Activated T-cell treated with anti-CD3 and anti-CD28 coated beads for 4 hours (primary cell): ENCODE data around the gene PDE2A.
A peak's percentile ranks its signal among the peaks of the same experiment; 100 is the strongest.

Experiments used
- DNase-seq: peaks from one replicate; pipeline ENCODE4 v3.0.0-alpha.2; 2020

The PDE2A gene

DNA sequence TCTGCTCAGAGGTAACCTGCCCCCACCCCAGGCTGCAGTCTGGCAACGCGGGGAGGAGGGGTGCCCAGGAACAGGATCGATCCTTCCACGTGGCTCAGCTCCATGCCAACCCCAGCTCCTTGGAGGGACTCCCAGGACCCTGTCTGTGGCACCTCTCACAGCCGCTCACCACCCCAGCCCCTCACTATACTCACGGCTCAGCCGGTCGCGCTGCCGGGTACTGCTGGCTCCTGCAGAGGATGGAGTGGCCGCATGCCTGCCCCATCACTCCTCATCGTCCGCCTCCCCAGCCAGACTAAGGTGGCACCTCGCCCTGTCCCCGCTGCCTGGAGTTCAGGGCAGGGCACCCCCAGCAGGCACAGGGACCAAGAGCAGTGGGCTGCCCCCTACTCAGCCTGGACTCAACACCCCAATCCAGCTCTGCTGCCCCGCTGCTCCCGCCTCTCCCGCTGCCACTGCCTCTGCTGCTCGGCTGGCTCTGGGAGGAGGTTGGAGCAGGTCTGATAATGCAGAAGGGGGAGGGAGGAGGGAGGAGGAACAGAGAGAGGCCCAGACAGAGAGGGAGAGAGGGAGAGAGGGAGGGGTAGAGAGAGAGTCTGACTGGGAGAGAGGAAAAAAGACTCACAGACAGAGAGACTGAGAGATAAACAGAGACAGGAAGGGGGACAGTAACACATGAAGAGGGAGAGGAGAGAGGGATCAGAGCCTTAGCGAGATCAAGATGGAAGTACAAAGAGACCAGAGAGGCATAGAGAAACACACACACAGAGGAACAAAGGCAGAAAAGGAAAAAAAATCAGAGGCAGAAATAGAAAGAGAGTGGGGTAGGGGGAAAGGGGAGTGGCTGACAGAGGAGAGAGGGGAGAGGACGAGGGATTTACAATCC, at the start of gene PDE2A:
Gene PDE2A, minus strand, starts transcription at position 480 of the 886 bp plus-strand sequence. Its CDS starts 215 bp downstream, at position 265.
- DNase-seq = no peak

DNA sequence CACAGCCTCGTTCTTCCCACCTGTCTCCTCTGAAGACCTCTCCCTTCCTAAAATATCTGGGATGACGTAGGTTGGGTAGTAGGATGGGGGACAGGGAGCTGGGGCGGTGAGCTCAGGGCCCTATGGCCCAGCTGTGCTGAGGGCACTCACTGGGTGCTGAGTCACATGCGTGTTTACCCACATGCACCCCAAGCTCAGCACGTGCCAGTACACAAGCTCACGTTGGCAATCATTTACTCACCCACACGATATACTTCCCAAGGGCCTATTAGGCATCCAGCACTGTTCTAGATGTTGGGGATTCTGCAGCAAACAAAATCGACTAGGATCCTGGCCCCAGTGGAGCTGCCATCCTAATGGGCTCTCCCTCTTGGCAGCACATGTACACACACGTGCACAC, 49.3 kb upstream of the PDE2A start:
- DNase-seq = no peak

DNA sequence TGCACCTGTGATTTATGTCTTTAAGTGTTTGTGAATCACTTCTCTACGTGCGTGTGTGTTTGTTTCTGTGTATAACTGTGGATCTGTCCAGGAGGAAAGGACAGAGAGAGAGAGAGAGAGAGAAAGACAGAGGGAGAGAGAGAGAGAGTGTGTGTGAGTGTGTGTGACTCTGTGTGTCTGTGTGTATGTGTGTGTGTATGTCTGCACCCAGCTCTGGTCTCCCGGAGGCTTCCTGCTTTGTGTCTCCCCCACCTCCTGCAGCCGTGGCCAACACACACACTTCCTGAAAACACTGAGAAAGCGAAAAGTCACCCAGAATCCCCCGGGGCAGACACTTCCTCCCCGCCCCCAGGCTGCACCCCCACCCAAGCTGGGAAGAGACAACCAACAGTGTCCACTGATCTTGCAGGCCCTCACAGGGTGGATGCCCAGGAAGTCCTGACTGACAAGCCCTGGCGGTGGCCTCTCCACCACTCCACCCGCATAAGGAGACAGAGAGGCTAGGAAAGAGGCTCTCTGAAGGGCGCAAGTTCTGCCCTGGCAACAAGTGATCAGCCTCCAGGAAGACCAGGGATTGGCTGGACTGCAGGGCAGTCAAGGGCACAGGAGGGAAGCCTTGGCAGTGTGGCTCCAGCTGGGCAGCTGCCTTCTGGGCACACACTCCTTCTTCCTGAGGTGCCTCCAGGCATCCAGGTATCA, 48.0 kb upstream of the PDE2A start:
- peak; percentile 74 for DNase-seq

DNA sequence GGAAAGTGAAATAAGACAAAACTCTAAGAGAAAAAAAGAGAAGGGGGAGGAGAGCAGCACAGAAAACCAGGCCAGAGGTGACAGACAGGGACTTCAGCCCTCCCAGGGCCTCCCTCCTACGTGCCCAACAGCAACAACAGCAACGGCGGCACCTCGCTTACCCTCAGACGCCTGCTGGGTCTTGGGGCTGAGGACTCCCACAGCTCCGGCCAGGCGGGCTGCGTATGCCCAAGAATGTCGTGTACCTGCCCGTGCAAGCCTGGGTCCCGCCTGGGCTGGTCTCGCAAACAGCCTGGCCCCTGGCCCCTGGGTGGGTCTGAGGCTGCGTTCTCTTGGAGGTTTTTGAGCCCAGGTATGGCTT, 47.4 kb upstream of the PDE2A start:
- no peak for DNase-seq

DNA sequence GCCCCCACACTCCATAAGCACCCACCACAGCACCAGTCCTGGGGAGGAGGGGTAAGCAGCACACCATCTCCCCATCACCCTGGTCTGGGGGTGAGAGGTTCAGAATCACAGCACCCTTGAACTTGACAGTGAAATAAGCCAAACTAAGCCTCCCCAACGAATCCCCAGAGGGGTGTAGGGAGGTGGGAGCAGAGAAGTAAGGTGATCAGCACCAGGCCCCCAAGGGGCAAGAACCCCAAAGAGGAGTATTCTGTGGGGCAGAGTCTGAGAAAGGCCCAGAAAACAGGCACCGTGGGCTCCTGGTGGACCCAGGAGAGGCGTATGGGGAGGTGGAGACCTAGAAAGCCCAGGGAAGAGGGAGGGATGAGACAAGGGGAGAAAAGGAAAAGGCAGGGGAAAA, 47.1 kb upstream of the PDE2A start:
- no peak for DNase-seq

DNA sequence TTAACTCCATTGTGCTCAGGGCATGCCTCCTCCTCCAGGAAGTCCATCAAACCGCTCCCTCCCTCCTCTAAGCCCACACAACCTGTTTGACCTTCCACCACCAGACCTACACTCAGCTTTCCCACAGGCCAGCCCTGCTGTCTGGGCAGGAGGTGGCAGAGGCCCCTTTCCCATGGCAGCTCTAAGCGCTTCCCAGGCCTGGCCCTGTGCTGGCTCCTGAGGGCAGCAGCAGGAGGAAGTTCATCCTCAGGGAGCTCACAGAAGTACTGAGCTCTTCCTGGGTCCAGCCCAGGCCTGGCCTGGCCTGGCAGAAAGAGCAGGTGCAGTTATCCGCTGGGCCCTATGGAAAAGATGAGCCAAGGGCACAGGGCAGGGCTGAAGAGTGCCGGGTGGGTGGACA, 46.6 kb upstream of the PDE2A start:
- DNase-seq = no peak

DNA sequence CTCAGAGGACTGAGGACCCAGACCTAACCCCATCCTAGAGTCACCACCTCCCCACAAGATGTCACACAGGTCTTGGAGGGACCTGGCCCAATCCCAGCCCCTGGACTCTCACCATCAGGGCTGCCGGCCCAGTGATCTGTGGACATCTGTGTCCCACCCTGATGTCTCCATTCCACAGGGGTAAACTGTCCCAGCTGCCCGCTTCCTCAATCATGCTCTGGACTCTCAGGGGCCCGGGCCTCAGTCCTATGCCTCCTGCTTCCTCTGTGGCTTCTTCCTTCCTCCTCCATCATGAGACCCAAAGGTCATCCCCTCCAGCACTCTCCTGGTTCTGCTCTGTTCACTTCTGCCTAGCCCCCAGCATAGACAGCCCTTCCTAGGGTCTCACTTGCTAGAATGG, 45.8 kb upstream of the PDE2A start:
- no peak for DNase-seq

DNA sequence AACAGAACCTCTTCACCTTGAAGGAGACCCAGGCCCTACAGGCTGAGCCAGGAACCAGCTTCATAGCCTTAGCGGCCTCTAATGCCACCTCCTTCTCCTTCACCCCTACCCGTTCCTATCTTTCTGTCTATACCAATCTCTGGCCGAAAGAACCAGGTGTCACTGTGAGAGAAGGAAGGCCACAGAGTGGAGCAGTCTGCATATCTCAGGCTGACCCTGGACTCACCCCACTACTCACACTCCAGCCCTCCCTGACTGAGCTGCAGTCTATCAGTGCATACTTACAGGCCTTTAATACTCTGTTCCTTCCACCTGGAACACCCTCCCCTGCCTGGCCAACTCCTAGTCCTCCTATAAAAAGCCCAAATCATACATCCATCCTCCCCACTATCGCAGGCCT, 45.3 kb upstream of the PDE2A start:
- no peak for DNase-seq

DNA sequence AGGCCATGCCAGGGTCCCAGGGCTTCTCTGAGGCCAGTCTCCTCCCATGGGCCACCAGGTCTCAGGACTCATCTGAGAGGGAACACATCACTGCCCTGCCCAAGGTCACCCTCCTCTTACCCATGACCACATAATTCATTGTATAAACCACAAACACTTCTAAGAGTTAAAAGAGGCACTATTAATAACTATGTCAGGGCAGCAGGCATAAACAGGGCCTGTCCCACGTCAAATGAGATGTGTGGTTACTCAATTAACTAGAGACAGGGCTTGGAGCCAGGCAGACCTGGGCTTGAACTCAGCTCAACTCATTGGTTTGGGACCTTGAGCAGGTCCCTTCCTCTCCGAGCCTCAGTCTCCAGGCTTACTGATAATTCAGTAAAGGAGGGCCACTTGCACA, 44.9 kb upstream of the PDE2A start:
- no peak for DNase-seq

DNA sequence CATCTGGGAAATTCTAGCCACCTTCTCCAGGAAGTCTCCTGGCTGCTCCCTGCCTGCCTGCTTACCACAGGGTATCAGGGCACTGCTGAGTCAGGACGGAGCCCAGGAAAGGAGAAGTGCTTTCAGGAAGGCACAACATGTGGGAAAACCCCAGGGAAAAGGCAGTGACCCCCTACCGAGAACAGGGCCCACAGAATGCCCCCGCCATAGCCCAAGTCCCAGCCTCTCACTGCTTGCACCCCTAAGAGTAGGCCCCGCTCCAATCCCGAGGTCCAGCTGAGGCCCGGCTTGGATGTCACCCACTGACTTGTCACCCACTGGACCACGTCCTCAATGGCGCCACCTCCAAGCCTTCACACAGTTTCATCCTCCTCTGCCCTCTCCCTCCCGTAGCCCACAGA, 43.9 kb upstream of the PDE2A start:
- no peak for DNase-seq

DNA sequence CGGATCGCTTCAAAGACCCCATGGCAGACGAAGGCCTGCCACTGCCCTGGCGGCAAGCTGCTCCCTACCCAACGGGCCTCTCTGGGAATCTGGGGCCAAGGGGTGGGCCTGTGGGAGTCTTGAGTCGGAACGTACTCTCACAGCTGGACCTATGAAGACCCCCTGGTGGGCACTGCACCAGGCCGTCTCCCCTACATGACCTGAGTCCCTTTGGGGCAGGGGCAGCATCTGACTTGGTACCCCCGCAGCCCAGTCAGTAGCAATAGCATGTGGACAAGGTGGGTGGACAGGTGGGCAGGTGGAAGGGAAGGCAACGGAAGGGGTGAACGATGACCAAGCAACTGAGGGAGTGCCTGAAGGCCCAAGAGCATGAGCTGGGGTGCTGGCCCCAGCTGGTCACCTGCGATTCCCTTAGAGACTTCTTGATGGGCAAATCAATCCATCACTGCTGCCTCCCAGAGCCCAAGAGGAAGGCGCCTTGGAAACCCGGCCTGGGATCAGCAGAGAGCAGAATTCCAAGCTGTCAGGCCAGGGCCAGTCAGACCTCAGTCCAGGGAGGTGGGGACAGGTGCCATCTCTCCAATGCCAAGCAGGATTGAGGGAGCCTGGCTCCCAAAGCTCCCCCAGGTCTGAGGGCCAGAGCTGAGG, 42.7 kb upstream of the PDE2A start:
- DNase-seq = no peak

DNA sequence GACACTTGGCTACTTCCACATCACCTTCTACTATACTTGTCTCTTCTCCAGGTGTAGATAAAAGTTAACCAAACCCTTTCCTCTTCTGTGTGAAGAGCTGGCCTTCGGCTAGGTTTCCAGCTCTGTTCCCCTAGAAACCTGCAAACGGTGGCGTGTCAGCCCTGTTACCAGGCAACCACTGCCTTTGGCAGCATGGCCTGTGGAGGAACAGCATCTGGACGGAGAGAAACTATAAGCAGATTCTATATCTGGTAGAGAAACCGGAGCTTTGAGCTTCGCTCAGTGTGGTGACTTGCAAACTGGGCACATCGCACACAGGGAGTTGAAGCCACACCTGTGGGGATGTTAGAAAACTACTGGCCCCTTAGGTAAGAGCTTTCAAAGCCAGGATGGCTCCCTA, 42.1 kb upstream of the PDE2A start:
- no peak for DNase-seq

DNA sequence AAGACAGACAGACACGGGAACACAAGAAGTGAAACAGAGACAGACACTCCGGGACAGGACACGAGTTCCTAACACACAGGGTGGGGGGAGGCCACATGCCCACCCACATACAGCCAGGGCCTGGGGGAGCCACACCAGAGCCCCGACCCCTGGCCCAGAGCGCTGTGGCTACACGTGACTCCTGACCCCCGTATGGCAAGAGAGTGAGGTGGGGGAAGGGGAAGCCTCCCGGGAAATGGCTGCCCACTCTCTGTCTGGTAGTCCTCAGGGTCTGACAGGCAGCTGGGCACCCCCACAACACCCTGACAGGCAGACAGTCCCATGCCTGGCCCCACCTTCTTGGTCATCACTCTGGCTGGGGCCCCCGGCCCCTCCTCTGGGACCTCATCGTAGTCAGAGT, 38.6 kb upstream of the PDE2A start:
- DNase-seq = no peak

DNA sequence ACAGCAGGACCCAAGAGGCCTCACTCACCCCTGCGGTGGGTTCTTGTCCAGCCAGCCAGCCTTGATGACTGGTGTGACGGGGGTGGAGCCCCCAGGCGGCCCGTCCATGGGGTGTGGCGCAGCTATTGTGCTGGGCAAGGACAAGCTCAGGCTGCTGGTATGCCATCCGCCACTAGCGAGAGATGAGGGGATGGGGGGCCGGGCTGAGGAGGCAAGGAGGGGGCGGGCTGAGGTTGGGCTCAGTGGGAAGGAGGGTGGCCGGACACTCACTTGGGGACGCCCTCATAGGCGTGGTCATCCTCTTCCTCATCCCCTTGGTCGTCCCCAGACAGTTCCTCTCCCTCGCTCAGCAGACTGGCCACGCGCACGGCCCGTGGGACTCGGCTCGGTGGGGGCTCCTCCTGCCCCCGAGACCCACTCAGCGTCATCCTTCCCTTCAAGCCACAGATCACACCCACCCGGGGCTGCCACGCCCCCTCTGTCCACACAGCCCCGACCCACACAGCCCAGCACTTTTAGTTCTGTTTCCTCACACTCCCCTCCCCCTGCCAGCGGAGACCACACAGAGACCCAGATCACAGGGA, 38.0 kb upstream of the PDE2A start:
- DNase-seq = no peak

DNA sequence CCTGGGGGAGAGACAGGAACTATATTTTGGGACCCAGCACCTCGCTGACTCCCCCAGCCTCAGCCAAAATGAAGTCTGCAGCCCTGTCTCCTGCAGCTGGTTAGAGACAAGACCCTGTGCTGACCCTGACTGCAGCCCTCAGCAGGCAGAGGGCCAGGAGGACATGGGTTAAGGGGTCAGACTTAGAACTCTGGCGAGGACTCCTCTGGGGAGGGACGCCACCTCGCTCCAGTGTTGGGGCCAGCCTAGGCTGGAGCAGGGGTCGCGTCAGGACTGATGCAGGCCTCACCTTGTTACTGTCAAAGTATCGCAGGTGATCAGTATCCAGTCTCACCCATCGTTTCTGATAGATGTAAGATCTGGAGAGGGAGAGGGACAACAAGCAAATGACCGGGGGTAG, 36.9 kb upstream of the PDE2A start:
- no peak for DNase-seq

DNA sequence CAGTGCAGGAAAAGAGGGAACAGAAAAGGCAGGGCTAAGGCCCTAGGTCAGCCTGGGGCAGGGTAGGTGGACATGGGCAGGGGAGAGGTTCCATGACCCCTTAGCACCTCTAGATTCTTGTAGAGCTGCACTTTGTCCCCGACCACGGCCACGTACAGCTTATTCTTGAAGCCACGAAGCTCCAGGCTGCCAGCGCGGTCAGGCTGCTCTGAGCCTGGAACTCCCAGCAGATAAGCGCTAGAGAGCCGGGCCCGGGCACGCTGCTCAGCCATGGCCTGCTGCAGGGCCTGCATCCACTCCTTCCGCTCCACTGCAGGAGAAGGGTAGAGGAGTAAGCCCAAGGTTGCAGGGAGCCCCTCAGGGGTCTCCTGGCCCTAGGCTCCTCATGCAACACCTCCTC, 36.1 kb upstream of the PDE2A start:
- no peak for DNase-seq

DNA sequence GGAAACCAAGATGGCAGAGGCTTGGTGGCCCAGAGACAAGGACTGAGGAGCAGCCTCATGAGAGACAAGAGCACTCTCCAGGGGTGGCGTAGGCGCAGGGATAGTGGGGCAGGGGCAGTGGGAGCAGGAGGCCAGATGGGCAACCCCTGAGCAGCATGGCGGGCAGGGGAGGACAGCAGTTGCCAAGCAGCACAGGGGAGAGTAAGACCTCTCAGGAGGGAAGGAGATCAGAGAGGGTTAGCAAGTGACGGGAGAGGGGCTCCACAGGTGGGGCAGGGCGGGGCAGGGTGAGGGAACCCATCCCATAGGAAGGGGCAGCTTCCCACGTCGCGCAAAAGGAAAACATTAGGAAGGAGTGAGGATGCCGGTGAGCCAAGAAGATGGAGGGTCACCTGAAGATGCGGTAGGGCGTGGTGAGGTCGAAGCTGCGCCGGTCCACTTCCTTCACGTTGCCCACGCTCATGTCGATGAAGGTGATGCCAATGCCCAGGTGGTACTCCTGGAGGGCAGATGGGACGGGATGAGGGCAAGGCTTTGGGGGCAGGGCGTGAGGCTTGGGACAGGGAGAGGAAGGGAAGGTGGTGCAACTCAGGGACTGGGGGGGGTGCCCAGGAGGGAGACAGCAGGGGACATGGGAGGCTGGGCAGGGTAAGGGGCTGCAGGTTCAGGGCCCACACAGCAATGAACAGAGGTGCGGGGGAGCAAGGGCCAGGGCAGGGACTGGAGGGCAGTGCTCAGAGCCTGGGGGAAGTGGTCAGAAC, 35.4 kb upstream of the PDE2A start:
- DNase-seq = no peak

DNA sequence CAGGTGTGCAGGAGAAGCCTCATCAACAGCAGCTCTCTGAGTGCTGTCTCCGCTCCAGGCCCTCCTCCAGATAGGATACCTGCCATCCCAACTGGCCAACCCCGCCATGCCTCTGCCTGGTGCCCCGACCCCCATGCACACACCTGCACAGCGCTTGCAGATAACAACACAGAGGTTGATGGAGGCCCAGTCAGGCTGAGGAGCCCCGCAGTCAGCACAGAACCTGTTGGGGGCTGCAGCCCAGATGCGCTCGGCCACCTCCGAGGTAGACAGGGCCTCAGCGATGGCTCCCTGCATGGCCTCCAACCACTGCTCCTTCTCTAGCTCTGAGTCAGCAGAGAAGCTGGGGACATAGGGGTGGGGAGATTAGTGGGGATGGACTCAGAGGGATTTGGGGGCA, 32.8 kb upstream of the PDE2A start:
- no peak for DNase-seq

DNA sequence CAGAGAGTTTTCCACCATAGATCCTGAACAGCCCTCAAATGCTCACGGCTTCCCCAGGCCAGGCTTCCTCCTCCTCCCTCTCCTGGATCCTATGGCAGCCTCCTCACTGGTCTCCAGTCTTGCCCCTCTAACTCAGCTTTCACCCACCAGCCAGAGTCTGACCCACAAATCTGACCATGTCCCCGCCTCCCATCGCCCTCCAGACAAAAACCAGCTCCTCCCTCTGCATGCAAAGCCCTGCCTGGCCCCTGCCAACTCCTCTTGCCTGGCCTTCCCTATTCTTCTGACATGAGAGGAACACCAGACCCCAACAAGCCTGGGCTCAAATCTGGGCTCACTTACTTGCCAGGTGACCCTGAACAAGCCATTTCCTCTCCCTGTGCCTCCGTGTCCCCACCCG, 32.4 kb upstream of the PDE2A start:
- DNase-seq = no peak

DNA sequence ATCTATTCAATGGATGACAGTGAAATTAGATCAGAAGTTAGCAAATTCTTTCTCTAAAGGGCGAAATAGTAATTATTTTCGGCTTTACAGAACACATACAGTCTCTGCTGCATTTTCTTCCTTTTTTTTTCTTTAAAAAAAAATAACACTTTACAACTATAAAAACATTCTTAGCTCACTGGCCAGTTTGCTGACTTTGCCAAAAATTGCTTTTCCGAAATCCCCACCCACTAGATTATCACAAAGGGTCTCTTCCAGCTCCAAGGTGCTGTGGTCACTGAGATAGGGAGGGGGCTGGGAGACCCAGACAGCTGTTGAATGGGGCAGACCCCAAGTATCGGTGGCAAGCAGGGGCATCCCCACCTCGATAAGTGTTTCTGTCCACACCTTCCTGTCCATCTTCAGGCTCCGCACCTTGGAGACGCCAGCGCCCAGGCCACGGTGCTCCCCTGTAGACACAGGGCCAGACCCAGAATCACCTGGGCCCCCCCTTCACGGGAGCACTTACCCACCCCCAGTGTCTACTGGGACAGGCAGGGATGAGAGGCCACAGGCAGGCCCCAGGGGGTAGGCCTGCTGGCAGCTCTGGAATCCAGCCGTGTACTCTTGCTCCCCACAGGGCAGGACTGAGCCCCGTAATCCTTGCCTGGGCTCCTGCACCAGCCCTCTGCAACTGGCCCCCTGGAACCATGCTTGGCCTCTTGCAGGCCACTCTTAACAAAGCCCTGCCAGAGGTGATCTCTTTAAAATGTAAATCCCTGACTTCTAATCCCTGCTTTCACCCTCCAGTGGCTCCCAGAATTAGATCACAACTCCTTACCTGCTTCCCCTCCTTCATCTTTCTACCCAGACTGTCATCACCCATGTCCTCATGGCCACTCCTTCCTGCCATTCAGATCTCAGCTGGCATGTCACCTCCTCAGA, 31.5 kb upstream of the PDE2A start:
- no peak for DNase-seq

DNA sequence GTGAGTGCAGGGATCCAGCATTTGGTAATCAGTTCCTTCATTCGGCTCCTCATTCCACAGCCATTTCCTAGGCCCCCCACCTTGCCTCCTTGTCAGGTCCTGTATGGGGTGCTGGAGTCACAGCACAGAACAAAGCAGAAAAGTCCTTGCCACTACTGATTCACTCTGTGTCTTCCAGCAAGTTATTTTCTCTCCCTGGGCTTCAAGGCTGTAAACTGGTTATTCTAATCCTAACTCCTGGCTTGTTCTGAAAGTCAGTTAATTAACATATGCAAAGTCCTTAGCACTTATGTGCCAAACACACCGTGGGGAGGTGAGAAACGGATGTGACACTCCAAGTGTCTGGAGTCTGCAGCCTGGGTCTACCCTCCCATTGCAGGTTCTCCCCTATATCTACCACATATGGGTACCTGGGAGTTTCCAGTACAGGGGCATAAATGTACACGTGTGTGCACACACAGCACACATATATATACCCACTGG, 30.6 kb upstream of the PDE2A start:
- no peak for DNase-seq
